ENCODE results near the gene RECK.

GRCh38 chr9:36086442-36086841 lies 49.7 kb downstream of the RECK start:
- TF ChIP-seq CTCF (IDR thresholded peaks at IDR 0.05) (no peak), POLR2A (IDR thresholded peaks at IDR 0.05) (no peak)
